Measurements from ENCODE around the gene CHMP4B.

CHMP4B gene

DNA sequence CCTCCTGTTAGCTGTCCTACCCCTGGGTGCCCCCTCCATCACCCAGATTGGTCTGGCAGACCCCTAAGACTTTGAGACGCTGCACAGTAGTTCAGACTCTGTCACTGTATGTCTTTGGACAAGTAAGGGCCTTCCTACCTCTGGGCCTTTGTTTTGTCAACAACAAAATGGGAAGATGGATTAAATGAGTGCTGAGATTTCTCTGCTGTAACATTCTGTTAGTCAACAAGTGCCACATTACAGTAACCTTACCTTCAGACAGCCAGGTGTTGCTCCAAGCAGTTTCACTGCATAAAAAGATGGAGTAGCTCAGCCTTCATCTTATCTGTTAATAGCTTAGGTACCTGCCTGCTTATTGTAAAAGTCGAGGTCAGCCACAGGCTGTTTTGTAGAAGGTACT, 16.0 kb downstream of the CHMP4B start:
- Histone ChIP-seq H3F3A (ENCODE audit: insufficient read depth, low read length) (peaks cover 78% of the 10 kb centered on the region), H3K27ac (ENCODE audit: low read length) (peak overlapping the region; percentile 83), H4K20me1 (ENCODE audit: insufficient read depth, low read length) (no peaks in the 10 kb centered on the region), H3K27me3 (replicated peaks; ENCODE audit: insufficient read depth, low read length) (no peaks in the 10 kb centered on the region), H3K9ac (ENCODE audit: low read length) (peak overlapping the region; percentile 45; the same call in 1 of the 2 replicates), H3K36me3 (replicated peaks; ENCODE audit: insufficient read depth, low read length) (peaks cover 13% of the 10 kb centered on the region; the same call in 1 of the 2 replicates), H3K4me3 (ENCODE audit: low read length) (peak overlapping the region; percentile 26; the same call in 1 of the 2 replicates), H3K4me1 (ENCODE audit: low read length) (peaks cover 89% of the 10 kb centered on the region), H3K9me2 (replicated peaks; ENCODE audit: insufficient read depth, low read length) (no peaks in the 10 kb centered on the region), H3K4me2 (ENCODE audit: low read depth, low read length) (peak overlapping the region; percentile 68), H3K79me2 (ENCODE audit: low read length) (peaks cover 100% of the 10 kb centered on the region), H2AFZ (ENCODE audit: low read length) (no peak overlapping the region), H3K9me3 (replicated peaks; ENCODE audit: insufficient read depth, low read length) (no peaks in the 10 kb centered on the region)
- TF ChIP-seq EZH2 (optimal IDR thresholded peaks at IDR 0.05; ENCODE audit: low read depth, low read length) = no peak
- no peak for TF ChIP-seq EZH2phosphoT487 (IDR thresholded peaks at IDR 0.05; ENCODE audit: low read length)
- TF ChIP-seq, protein P1, sequence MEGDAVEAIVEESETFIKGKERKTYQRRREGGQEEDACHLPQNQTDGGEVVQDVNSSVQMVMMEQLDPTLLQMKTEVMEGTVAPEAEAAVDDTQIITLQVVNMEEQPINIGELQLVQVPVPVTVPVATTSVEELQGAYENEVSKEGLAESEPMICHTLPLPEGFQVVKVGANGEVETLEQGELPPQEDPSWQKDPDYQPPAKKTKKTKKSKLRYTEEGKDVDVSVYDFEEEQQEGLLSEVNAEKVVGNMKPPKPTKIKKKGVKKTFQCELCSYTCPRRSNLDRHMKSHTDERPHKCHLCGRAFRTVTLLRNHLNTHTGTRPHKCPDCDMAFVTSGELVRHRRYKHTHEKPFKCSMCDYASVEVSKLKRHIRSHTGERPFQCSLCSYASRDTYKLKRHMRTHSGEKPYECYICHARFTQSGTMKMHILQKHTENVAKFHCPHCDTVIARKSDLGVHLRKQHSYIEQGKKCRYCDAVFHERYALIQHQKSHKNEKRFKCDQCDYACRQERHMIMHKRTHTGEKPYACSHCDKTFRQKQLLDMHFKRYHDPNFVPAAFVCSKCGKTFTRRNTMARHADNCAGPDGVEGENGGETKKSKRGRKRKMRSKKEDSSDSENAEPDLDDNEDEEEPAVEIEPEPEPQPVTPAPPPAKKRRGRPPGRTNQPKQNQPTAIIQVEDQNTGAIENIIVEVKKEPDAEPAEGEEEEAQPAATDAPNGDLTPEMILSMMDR (IDR thresholded peaks at IDR 0.05; ENCODE audit: low read length) = no peak
- DNase-seq = no peak

DNA sequence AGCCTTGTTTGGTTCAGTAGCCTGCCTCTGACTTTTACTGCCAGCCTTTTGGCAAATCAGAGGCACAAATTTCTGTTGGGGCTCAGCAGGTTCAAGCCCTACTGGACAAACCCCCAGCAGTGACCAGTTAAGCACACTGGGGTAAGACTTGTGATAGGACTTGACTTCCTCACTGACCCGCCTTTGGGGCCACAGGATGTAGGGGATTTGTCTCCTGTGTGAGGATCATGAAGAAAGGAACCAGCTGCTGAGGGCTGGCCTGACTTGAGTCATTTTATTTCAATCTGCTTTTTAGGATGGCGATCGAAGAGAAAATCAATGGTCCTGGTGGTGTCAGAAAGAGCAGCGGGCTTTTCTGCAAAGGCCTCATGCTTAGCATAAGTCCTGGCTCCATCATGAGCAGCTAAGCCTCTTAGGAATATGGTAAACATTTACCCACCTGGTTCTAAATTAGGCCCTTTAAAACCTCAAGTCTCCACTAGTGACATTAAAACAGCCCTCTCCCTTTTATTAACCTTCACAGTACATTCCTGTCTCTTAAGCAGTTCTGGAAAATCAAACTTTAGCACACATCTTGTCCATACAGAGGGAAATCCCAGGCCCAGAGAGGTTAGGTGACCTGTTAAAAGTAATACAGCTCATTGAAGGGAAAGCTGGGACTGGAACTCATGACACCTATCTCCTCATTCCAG, 16.6 kb downstream of the CHMP4B start:
- H3K9ac ChIP-seq (ENCODE audit: low read length) = peak overlapping the region; percentile 45; the same call in 1 of the 2 replicates
- H3K4me2 ChIP-seq (ENCODE audit: low read depth, low read length) = peak overlapping the region; percentile 68
- H3K9me3 ChIP-seq (replicated peaks; ENCODE audit: insufficient read depth, low read length) = no peaks in the 10 kb centered on the region
- H3K4me1 ChIP-seq (ENCODE audit: low read length) = peaks cover 86% of the 10 kb centered on the region
- no peaks in the 10 kb centered on the region for H3K9me2 ChIP-seq (replicated peaks; ENCODE audit: insufficient read depth, low read length)
- H3K79me2 ChIP-seq (ENCODE audit: low read length) = peaks cover 100% of the 10 kb centered on the region
- H2AFZ ChIP-seq (ENCODE audit: low read length) = no peak overlapping the region
- H3F3A ChIP-seq (ENCODE audit: insufficient read depth, low read length) = peaks cover 81% of the 10 kb centered on the region
- peaks cover 15% of the 10 kb centered on the region; the same call in 1 of the 2 replicates for H3K36me3 ChIP-seq (replicated peaks; ENCODE audit: insufficient read depth, low read length)
- peak overlapping the region; percentile 26; the same call in 1 of the 2 replicates for H3K4me3 ChIP-seq (ENCODE audit: low read length)
- H4K20me1 ChIP-seq (ENCODE audit: insufficient read depth, low read length) = no peaks in the 10 kb centered on the region
- no peaks in the 10 kb centered on the region for H3K27me3 ChIP-seq (replicated peaks; ENCODE audit: insufficient read depth, low read length)
- H3K27ac ChIP-seq (ENCODE audit: low read length) = peak overlapping the region; percentile 83
- DNase-seq = peak; percentile 65
- no peak for TF ChIP-seq EZH2phosphoT487 (IDR thresholded peaks at IDR 0.05; ENCODE audit: low read length)
- TF ChIP-seq, protein P1 (IDR thresholded peaks at IDR 0.05; ENCODE audit: low read length) = no peak
- no peak for TF ChIP-seq EZH2 (optimal IDR thresholded peaks at IDR 0.05; ENCODE audit: low read depth, low read length)

DNA sequence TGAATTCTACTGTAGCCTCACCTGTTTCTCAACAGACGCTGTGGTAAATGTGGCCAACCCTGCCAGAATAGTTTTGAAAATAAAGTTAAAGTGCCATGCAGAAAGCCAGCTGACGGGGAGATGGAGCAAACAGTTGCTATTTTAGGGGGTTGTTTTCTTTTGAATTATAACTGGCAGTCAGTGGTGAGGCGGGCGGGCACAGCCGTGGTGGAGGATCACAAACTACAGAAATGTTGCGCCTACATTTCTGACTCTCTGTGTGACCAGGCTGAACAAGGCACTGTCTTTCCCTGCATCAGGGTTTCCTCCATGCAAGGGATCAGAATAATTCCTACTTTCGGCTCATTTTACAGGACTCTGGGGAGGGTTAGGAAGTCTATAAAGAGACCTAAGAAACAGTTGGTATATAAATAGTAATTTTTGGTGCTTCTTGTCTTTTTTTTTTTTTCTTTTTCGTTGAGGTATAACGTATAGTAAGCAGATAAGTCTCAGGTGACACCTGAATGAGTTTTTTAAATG, 17.2 kb downstream of the CHMP4B start:
- DNase-seq = peak; percentile 83
- H3K27me3 ChIP-seq (replicated peaks; ENCODE audit: insufficient read depth, low read length) = no peaks in the 10 kb centered on the region
- H3K4me3 ChIP-seq (ENCODE audit: low read length) = peak overlapping the region; percentile 18
- peak overlapping the region; percentile 68 for H3K4me2 ChIP-seq (ENCODE audit: low read depth, low read length)
- TF ChIP-seq, protein P1 (IDR thresholded peaks at IDR 0.05; ENCODE audit: low read length) = no peak
- no peaks in the 10 kb centered on the region for H4K20me1 ChIP-seq (ENCODE audit: insufficient read depth, low read length)
- peaks cover 18% of the 10 kb centered on the region for H3K36me3 ChIP-seq (replicated peaks; ENCODE audit: insufficient read depth, low read length)
- H3F3A ChIP-seq (ENCODE audit: insufficient read depth, low read length) = peaks cover 78% of the 10 kb centered on the region
- no peak overlapping the region for H2AFZ ChIP-seq (ENCODE audit: low read length)
- peak overlapping the region; percentile 83 for H3K27ac ChIP-seq (ENCODE audit: low read length)
- peak overlapping the region; percentile 57 for H3K9ac ChIP-seq (ENCODE audit: low read length)
- peaks cover 100% of the 10 kb centered on the region for H3K79me2 ChIP-seq (ENCODE audit: low read length)
- no peaks in the 10 kb centered on the region for H3K9me3 ChIP-seq (replicated peaks; ENCODE audit: insufficient read depth, low read length)
- H3K4me1 ChIP-seq (ENCODE audit: low read length) = peaks cover 85% of the 10 kb centered on the region
- H3K9me2 ChIP-seq (replicated peaks; ENCODE audit: insufficient read depth, low read length) = no peaks in the 10 kb centered on the region
